ENCODE data around the gene ANKHD1.
"Not testable (repeated sequence)": the region's sequence is repeated elsewhere in the genome, so short reads cannot be mapped to it uniquely, and the experiment has no call there.

ANKHD1 gene

DNA sequence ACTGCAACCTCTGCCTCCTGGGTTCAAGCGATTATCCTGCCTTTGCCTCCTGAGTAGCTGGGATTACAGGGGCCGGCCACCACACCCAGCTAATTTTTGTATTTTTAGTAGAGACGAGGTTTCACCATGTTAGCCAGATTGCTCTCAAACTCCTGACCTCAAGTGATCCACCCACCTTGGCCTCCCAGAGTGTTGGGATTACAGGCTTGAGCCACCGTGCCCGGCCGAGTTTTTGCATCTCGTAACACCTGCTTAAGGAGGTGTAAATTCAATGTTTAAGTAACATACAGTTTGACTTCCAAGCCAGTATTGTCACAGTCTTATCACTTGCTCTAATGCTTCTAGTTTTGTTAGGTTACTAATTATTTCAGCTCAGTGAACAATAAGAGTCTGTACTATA is 19.7 kb downstream of the ANKHD1 start:
- not testable (repeated sequence) for DNase-seq

DNA sequence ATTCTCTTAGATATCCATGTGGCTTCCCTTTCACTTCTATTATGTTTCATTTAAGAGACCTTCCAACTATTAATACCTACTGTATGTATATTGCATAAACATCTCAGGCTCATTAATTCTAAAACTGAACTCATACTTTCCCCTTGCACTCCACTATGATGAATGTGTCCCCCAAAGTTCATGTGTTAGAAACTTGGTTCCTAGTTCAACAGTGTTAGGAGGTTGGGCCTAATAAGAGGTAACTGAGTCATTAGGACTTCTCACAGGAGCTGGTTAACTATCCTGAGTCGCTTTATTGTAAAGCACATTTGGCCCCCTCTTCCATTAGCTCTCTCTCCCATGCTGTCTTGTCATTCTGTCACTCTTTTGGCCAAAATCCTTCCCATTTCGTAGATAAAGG is 22.0 kb downstream of the ANKHD1 start:
- no peak for DNase-seq

DNA sequence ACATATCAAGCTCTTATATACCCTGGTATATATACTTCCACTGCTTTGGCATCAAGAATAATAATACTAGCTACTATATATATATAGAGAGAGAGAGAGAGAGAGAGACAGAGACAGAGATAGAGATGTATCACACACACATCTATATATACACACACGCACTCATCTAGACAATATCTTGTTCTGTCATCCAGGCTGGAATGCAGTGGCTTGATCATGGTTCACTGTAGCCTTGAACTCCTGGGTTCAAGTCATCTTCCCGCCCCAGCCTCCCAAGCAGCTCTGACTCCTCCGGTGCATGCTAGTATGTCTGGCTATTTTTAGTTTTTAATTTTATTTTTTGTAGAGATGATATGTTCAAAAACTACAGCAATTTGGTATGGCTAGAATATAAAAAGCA is 22.5 kb downstream of the ANKHD1 start:
- DNase-seq: no peak

DNA sequence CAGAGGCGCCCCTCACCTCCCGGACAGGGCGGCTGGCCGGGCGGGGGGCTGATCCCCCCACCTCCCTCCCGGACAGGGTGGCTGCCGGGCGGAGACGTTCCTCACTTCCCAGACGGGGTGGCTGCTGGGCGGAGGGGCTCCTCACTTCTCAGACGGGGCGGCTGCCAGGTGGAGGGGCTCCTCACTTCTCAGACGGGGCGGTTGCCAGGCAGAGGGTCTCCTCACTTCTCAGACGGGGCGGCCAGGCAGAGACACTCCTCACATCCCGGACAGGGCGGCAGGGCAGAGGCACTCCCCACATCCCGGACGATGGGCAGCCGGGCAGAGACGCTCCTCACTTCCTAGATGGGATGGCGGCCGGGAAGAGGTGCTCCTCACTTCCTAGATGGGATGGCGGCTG is 26.1 kb downstream of the ANKHD1 start:
- DNase-seq: not testable (repeated sequence)

DNA sequence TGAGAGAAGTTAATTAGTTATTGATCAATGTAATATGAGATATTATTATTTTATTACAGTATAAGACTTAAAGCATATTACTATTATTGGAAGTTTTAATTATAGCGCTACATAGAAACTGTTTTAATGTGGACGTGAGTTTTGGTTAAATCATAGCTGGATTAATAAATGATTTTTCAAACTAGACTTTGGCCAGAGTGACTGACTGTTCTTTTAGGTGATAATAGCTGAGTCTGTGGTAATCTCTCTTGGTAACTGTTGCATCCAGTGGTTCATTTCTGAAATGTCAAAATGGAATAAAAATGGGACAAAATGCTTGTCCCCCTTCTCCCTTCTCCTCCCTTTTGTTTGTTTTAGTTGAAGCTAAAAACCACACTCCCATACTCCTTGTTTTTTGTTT is 28.1 kb downstream of the ANKHD1 start:
- DNase-seq: no peak

DNA sequence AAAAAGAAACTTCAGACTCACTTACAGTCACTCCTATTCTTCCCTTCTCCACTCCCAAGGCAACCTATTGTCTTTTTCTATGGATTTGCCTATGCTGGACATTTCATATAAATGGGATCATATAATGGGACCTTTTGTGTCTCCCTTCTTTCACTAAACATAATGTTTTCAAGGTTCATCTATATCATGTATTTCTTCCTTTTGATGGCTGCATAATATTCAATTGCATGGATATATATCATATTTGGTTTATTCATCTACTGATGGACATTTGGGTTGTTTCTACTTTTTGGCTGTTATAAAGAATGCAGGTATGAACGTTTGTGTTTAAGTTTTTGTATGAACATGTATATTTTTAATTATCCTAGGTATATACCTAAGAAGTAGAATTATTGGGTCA is 30.6 kb downstream of the ANKHD1 start:
- no peak for DNase-seq

DNA sequence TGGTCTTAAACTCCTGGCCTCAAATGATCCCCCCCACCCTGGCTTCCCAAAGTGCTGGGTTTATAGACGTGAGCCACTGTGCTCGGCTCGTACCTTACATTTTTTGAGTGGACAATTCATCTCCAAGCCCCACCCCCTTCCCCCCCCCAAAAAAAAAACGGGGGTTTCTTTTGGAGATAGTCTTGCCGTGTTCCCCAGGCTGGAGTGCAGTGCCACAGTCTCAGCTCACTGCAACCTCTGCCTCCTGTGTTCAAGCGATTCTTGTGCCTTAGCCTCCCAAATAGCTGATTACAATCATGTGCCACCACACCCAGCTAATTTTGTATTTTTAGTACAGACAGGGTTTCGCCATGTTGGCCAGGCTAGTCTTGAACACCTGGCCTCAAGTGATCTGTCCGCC is 31.3 kb downstream of the ANKHD1 start:
- DNase-seq: no peak

DNA sequence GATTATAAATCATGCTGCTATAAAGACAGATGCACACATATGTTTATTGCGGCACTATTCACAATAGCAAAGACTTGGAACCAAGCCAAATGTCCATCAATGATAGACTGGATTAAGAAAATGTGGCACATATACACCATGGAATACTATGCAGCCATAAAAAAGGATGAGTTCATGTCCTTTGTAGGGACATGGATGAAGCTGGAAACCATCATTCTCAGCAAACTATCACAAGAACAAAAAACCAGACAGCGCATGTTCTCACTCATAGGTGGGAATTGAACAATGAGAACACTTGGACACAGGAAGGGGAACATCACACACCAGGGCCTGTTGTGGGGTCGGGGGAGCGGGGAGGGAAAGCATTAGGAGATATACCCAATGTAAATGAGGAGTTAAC is 55.7 kb downstream of the ANKHD1 start:
- not testable (repeated sequence) for DNase-seq

DNA sequence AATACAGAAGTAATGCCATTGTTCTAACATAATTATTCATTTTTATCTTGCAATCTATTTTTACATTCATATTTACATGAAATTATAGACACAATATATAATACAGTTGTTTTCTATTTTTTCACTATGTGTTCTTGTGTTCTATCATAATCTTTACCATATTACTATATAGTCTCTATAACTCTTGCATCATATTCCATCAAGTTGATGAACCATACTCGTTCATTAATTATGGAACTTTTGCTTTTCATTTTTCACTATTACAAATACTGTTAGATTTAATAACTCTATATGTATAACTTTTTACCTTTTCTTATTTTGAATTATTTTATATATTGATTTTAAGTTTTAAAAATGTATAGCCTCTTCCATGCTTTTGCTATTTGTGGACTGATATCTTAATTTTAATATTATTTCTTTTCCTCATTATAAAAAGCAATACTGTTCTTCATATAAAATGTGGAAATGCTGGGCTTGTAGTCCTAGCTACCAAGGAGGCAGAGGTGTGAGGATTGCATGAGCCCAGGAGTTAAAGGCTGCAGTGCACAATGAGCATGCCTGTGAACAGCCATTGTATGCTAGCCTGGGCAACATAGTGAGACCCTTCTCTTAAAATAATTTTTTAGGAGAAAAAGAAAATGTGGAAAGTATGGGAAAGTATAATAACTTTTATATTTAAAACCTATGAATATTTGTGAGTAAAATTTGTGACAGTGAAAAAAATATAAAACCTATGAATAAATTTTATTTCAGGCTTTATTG is 65.5 kb downstream of the ANKHD1 start:
- DNase-seq: no peak

DNA sequence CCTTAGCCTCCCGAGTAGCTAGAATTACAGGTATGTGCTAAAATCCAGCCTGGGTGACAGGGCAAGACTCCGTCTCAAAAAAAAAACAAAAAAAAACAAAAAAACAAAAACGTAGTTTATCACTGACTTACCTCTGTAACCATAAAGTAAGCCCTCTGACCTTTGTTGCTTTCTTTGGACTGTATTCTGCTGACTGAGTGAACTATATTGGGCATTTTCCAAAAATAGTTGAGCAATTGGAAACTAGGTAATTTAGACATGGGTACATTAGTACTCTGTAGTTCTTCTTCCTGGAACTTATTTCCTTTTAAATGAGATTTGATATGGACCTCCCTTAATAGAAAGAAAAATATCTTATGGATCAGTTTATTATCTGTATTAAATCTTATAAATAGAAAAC is 66.6 kb downstream of the ANKHD1 start:
- no peak for DNase-seq

DNA sequence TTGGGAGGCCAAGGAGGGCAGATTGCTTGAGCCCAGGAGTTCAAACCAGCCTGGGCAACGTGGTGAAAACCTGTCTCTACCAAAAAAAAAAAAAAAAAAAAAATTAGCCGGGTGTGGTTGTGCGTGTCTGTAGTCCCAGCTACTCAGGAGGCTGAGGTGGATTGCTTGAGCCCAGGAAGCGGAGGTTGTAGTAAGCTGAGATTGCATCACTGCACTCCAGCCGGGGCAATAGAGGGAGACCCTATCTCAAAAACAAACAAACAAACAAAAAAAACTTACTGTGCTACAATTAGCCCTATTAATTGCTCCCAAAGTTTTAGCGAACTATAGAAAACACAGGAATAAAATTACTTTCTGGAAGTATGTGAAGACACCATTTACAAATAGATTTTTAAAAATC is 67.6 kb downstream of the ANKHD1 start:
- no peak for DNase-seq

DNA sequence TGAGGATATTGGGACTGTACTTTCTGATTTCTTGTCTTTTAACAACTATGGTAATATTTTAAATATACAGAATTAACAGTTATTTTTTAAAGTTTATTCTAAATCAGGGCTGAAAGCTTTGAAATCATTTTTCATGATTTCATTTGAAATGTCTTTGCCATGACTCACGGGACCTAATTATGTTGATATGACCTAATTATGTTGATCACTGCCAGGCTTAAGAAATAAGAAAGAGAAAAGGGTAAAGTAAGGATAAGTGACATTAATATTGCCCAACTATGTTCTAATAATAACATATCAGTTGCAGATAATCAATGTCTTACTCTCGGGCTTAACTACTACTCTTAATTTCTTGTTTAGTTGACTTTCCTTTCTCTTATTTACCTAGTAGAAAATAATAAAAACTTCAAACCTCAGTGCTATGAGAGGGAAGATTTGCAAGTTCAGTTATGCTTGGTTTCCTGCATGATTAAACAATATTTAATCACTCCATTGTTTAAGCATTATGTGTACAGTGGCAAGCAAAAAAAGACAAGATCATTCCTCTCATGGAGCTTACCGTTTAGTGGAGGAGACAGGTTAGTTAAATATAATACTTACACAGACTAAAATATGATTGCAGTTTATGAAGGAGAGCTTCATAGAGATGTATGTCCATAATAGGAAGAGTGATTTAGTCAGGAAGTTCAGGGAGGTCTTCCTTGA is 78.8 kb downstream of the ANKHD1 start:
- no peak for DNase-seq

DNA sequence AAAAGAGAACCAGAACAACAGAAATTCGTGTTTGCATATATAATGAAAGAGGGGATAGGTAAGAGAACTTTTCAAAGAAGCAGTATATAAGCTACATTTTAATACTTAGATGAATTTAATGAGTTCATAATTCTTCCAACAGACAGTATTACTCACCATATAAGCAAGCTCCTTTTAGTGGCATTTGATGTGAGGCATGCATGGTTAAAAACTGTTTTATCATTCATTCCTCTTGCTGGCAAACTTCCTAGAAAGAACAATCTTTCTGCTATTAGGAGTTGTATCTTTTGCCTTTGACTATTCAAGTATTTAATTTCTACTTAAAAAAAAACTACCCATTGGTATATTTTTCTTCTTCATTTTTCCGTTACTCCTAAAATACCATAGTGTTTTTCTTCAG is 80.1 kb downstream of the ANKHD1 start:
- no peak for DNase-seq

DNA sequence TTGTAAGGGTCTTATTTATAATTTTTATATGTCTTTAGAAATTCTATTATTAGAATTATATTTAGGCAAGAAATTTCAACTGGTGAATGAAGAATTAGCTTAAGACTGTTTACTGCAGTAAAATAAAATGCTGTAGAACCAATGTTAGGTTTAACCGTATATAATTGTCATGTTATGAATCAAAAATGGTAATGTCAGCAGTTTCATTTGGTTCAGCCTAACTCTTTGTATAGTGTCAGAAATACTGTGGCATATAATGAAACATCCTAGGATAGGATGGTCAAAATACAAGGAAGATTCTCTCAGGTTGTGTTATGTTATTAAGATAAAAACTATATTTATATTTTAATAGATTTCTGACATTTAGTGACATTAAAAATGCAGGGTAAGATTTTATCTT is 81.4 kb downstream of the ANKHD1 start:
- no peak for DNase-seq

DNA sequence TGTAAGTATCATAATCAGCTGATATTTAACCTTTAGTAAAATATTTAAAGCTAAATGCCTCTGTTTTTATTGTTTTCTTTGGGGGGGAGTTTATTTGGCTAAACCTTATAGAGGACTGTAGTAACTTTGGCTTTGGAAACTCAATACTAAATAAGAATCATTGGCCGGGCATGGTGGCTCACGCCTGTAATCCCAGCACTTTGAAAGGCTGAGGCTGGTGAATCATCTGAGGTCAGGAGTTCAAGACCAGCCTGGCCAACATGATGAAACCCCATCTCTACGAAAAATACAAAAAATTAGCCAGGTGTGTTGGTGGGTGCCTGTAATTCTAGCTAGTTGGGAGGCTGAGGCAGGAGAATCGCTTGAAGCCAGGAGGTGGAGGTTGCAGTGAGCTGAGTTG is 86.5 kb downstream of the ANKHD1 start:
- DNase-seq: not testable (repeated sequence)

DNA sequence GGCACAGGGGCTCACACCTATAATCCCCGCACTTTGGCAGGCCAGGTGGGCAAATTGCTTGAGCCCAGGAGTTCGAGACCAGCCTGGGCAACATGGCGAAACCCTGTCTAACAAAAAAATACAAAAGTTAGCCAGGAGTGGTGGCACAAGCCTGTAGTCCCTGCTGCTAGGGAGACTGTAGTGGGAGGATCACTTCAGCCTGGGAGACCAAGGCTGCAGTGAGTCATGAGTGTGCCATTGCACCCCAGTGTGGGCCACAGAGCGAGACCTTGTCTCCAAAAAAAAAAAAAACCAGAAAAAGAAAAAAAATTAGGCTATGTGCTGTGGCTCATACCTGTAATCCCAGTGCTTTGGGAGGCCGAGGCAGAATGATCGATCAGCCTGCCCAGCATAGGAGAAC is 87.3 kb downstream of the ANKHD1 start:
- no peak for DNase-seq

DNA sequence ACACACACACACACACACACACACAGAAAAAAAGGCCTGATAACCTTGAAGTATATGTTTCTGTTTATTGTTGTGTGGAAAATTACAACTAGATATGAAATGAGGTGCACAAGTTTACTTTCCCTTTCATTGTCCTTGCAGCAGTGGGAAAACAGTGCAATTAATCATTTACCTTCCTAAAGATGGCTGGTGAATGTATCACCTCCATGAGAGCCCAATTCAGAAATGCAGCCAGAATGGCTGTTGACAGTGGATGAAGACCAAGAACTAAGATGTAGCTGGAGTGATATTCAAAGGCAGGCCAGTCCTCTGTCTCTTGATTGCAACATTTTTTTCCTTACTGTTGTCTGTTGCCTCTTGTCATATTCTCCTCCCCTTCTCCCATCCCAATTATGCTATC is 96.3 kb downstream of the ANKHD1 start:
- DNase-seq: no peak

DNA sequence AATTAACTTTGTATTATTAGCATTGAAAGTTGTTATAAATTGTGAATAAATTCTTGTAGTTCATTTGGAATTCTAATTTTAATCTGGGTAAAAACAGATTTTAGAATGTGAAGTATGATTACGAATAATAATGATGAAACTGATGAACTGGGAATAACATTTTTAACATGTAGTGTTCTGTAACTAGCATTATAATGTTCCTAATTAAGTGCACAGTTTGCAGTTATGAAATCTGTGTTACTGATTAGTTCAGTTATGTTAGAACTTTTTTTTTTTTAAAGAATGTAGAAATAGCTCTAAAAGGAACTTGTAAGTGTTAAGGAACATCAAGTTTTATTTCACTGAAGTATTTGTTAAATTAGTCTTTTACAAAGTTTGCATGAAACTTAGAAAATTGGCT is 97.0 kb downstream of the ANKHD1 start:
- no peak for DNase-seq

DNA sequence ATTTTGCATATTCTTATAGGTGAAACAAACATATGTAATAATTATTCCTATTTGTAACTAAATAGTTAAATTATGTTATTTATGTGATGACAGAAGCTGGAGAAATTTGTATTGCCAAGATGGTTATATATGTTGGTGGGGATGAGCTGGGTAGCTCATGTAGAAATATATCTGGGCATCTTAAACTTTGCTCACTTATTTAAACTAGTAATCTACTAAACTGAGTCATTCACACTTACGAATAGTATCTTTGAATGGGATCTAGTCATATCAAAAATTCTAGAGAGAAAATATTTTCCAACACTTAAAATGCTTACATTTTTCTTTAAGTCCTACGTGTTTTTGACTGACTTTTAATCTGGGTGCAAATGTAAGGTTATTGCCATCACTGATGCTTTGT is 101.2 kb downstream of the ANKHD1 start:
- DNase-seq: no peak

DNA sequence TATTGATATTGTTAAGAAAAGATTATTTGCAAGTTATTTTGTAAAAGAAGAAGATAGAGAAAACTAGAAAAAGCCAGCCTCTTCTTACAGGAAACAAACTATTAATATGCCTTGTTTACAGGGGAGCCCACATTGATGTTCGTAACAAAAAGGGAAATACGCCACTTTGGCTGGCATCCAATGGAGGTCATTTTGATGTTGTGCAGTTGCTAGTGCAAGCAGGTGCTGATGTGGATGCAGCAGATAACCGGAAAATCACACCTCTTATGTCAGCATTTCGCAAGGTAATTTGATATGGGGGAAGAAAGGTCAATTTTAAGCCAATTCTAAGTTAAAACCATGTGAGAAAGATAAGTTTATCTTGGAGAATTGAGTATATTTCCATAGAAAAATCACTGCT is 108.3 kb downstream of the ANKHD1 start:
- no peak for DNase-seq

DNA sequence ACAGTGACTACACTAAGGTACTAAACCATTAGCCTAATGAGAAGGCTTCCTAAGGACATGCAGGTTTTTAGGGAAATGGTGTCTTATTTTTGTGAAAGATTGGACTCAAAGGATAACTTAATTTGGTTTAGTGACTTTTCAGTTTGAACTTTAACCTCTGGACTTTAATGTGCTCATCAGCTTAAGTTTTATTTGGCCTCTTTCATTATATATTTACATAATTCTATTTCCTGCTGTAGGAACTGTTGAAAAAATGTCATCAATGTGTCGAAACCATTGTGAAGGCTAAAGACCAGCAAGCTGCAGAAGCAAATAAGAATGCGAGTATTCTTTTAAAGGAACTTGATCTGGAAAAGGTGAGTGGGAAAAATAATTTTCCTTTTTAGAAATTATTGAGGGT is 111.5 kb downstream of the ANKHD1 start:
- DNase-seq: no peak

DNA sequence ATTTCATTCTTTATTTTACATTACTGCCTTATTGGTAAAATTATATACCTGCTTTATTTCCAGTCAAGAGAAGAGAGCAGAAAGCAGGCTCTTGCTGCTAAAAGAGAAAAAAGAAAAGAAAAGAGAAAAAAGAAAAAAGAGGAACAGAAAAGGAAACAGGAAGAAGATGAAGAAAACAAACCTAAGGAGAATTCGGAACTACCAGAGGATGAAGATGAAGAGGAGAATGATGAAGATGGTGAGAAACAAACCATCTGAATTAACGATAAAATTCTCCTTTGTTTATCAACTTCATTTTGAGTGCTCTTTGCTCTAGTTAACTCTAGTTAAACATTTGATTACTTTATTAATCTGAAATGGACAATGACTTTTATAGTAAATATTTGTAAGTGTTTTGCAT is 122.4 kb downstream of the ANKHD1 start:
- no peak for DNase-seq

DNA sequence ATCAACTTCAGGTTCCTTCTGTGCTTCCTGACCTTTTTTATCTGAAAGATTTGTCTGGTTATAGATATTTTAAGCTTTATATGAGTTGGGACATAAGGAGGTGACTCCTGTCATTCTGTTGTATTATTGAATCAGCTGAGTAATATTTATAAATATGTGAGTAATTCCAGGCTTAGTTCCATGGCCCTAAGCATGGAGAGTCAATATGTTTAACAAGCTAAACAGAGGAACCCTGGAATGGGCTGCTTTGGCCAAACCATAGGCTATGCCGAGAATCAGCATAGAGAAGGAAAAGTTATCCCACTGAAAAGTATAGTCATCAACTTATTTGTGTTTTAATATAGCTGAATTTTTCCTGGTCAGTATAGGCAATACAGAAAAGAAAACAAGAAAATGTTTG is 138.6 kb downstream of the ANKHD1 start:
- no peak for DNase-seq

DNA sequence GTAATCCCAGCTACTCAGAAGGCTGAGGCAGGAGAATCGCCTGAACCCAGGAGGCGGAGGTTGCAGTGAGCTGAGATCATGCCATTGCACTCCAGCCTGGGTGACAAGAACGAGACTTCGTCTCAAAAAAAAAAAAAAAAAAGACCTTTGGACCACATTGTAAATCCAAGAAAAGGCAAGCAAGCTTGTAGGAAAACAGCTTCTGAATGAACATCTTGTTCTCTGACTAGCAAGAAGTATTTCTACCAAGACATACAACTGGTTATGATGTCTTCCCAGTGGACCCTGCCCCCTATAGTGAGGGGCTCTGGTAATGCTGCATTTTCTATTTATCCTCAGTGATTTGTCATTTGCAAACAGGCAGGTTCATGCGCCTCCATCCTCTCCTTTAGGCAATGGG is 141.3 kb downstream of the ANKHD1 start:
- DNase-seq: no peak

DNA sequence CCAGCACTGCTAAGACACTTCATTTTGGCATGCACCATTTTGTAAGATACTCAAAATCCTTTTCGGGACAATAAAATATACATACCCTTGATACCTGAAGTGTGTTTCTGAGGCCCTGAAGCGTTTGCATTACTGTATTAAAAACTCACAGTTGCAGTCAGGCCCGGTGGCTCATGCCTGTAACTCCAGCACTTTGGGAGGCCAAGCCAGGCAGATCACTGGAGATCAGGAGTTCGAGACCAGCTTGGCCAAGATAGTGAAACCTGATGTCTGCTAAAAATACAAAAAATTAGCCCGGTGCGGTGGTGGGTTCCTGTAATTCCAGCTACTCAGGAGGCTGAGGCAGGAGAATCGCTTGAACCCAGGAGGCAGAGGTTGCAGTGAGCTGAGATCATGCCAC is 143.4 kb downstream of the ANKHD1 start:
- no peak for DNase-seq
